Colonic mucosa (tissue), 4 donors: ENCODE results near the gene RUFY4. TPM values are rescaled to one million over a fixed set of nuclear protein-coding genes. Genes with fewer than 3 reads are reported as not detected.
"Not testable (repeated sequence)": the region's sequence is repeated elsewhere in the genome, so short reads cannot be mapped to it uniquely, and the experiment has no call there.

Experiments
- DNase-seq: peaks from one replicate; pipeline ENCODE4 v3.0.0-alpha.2; 2020
- H3K27ac ChIP-seq: fragments of 200-600 bp; one replicate; pipeline ENCODE4 v1.8.0; 2021
- H3K27me3 ChIP-seq: fragments of 200-600 bp; one replicate; pipeline ENCODE4 v1.8.0; 2021
- H3K36me3 ChIP-seq: fragments of 200-600 bp; one replicate; pipeline ENCODE4 v1.8.0; 2021
- H3K4me1 ChIP-seq: fragments of 200-600 bp; one replicate; pipeline ENCODE4 v1.8.0; 2021; ENCODE audit warnings: mild to moderate bottlenecking
- H3K4me3 ChIP-seq: fragments of 200-600 bp; one replicate; pipeline ENCODE4 v1.8.0; 2021
- H3K9ac ChIP-seq, 2 donors: one replicate each; pipeline ENCODE4 v1.7.0; 2013; ENCODE audit warnings: control low read depth in 2 of 2, low read depth in 2 of 2, low read length in 2 of 2
- H3K9me3 ChIP-seq: fragments of 200-600 bp; one replicate; pipeline ENCODE4 v1.8.0; 2021
- CTCF ChIP-seq: fragments of 200-600 bp; IDR thresholded peaks from one replicate; pipeline ENCODE4 v1.8.0; 2022; ENCODE audit warnings: antibody characterized with exemption, mild to moderate bottlenecking
- intact Hi-C: fragments of 100-400 bp; cut with DNase I; formaldehyde crosslinking; loops from one replicate; pipeline ENCODE4 v1.14.1; 2022
- total RNA-seq, 2 donors: library from RNA; stranded (reverse); fragmentation: NEBNext Ultra II Directional in 1 of 2; extraction: Animal tissue kit (Norgen Biotek cat#: 25700) in 1 of 2; gene quantifications; one replicate each; pipeline ENCODE4 v1.2.1, GENCODE V29; 2021
- donor health status: healthy.
- donor health status: DM: no; HTN: no; CAD: no.
- donor health status: DM: no; HTN: no; CAD: no.

RUFY4 gene
- not detected for total RNA-seq

- not testable (repeated sequence) for H3K27ac ChIP-seq
- TF ChIP-seq CTCF, result peak; percentile 78
- peak within 1 kb of the TSS in 1 of 2 donors; percentile 19 for H3K9ac ChIP-seq
These were observed at the start of gene RUFY4 for GRCh38 chr2:218068721-218069334. Gene RUFY4, plus strand, starts transcription at chr2:218069253. Its CDS starts 1,353 bp downstream, at chr2:218070606.

GRCh38 chr2:218019411-218020060 lies 49.5 kb upstream of the RUFY4 start:
- no peak for TF ChIP-seq CTCF
- no peak overlapping the region for H3K9ac ChIP-seq
- H3K4me3 ChIP-seq, result no peak overlapping the region

More at GRCh38 chr2:218068721-218069334, at the start of gene RUFY4:
- peak within 1 kb of the TSS; percentile 35 for H3K4me3 ChIP-seq
- peak; percentile 69 for DNase-seq
- H3K9me3 ChIP-seq, H3K4me1 ChIP-seq, H3K27me3 ChIP-seq, intact Hi-C loops, H3K36me3 ChIP-seq: not testable (repeated sequence)

GRCh38 chr2:218020281-218020680 lies 48.8 kb upstream of the RUFY4 start:
- H3K27ac ChIP-seq, result no peak overlapping the region

More at GRCh38 chr2:218019411-218020060, 49.5 kb upstream of the RUFY4 start:
- Histone ChIP-seq H3K4me1 (no peaks in the 10 kb centered on the region), H3K27me3 (no peaks in the 10 kb centered on the region), H3K9me3 (no peaks in the 10 kb centered on the region), H3K27ac (no peak overlapping the region), H3K36me3 (no peaks in the 10 kb centered on the region)
- intact Hi-C loops, result no loop called here
- no peak for DNase-seq

GRCh38 chr2:218020966-218021535 lies 48.0 kb upstream of the RUFY4 start:
- intact Hi-C loops, result no loop called here
- no peaks in the 10 kb centered on the region for H3K4me1 ChIP-seq
- H3K4me3 ChIP-seq, result no peak overlapping the region
- no peaks in the 10 kb centered on the region for H3K27me3 ChIP-seq
- no peaks in the 10 kb centered on the region for H3K36me3 ChIP-seq
- no peak overlapping the region for H3K27ac ChIP-seq
- DNase-seq, result no peak
- TF ChIP-seq CTCF, result no peak
- no peak overlapping the region for H3K9ac ChIP-seq
- no peaks in the 10 kb centered on the region for H3K9me3 ChIP-seq

More at GRCh38 chr2:218020281-218020680, 48.8 kb upstream of the RUFY4 start:
- no peak overlapping the region for H3K9ac ChIP-seq
- intact Hi-C loops, result no loop called here
- DNase-seq, result no peak
- H3K27me3 ChIP-seq, result no peaks in the 10 kb centered on the region
- no peaks in the 10 kb centered on the region for H3K4me1 ChIP-seq
- H3K36me3 ChIP-seq, result no peaks in the 10 kb centered on the region
- no peaks in the 10 kb centered on the region for H3K9me3 ChIP-seq
- no peak for TF ChIP-seq CTCF
- no peak overlapping the region for H3K4me3 ChIP-seq

GRCh38 chr2:218021536-218022071 lies 47.4 kb upstream of the RUFY4 start:
- TF ChIP-seq CTCF, result no peak
- intact Hi-C loops, result no loop called here
- DNase-seq, result no peak
- H3K9ac ChIP-seq, result no peak overlapping the region
- no peaks in the 10 kb centered on the region for H3K4me1 ChIP-seq
- H3K4me3 ChIP-seq, result no peak overlapping the region
- H3K27ac ChIP-seq, result no peak overlapping the region
- no peaks in the 10 kb centered on the region for H3K27me3 ChIP-seq
- H3K36me3 ChIP-seq, result no peaks in the 10 kb centered on the region
- no peaks in the 10 kb centered on the region for H3K9me3 ChIP-seq
